SK-N-SH (cell line): ENCODE measurements around the gene NOPCHAP1. TPM values are rescaled to one million over a fixed set of nuclear protein-coding genes. Genes with fewer than 3 reads are reported as not detected.

Experiments used
- CTCF ChIA-PET: fragments of 300-600, 350-600 bp; formaldehyde crosslinking; extraction: SDS; loops from one replicate; lab custom pipeline; 2021; lab: Yijun Ruan, JAX
- POLR2A ChIA-PET: fragments of 350-600 bp; sonication (Branson Sonifier 250); formaldehyde crosslinking; extraction: SDS; loops from one replicate; lab custom pipeline; 2020; ENCODE audit warnings: antibody characterized with exemption, inconsistent platforms; lab: Yijun Ruan, JAX
- DNase-seq: peaks from one replicate; pipeline ENCODE4 v3.0.0; 2012
- H2AFZ ChIP-seq: fragments of 200-600 bp; sonication (generic); 2 replicates; pipeline ENCODE4 v1.8.1; 2016; ENCODE audit warnings: antibody characterized with exemption, mild to moderate bottlenecking, low read depth
- H3F3A ChIP-seq: fragments of 200-600 bp; sonication (generic); replicated peaks from 2 replicates; pipeline ENCODE3; 2016; ENCODE audit warnings: antibody characterized with exemption, mild to moderate bottlenecking; ENCODE audit not compliant: insufficient read depth
- H3K27ac ChIP-seq, 2 experiments: fragments of 200-500 bp in 1 of 2; fragments of 200-600 bp in 1 of 2; sonication (Bioruptor generic) in 1 of 2; sonication (generic), shearing (Covaris generic) in 1 of 2; 2 replicates each; pipeline versions ENCODE4 v1.5.1 to v1.6.1; 2014 to 2016; ENCODE audit warnings: low read depth in 2 of 2, inconsistent platforms in 1 of 2, low read length in 1 of 2, mild to moderate bottlenecking in 1 of 2, mixed read lengths in 1 of 2
- H3K27me3 ChIP-seq: fragments of 200-600 bp; sonication (generic), shearing (Covaris generic); 2 replicates; pipeline ENCODE4 v1.6.1; 2016; ENCODE audit warnings: mixed run types; ENCODE audit not compliant: insufficient read depth
- H3K36me3 ChIP-seq, 2 experiments: fragments of 200-500 bp in 1 of 2; fragments of 200-600 bp in 1 of 2; sonication (Bioruptor generic) in 1 of 2; sonication (generic) in 1 of 2; replicated peaks in 1 of 2; 2 replicates each; pipeline versions ENCODE3 to v1.5.1; 2014 to 2016; ENCODE audit warnings: low read length in 1 of 2, mild to moderate bottlenecking in 1 of 2; ENCODE audit not compliant: insufficient read depth in 2 of 2, control insufficient read depth in 1 of 2
- H3K4me1 ChIP-seq, 2 experiments: fragments of 200-500 bp in 1 of 2; fragments of 200-600 bp in 1 of 2; sonication (Bioruptor generic) in 1 of 2; sonication (generic), shearing (Covaris generic) in 1 of 2; 2 replicates each; pipeline versions ENCODE4 v1.5.1 to v1.6.1; 2014 to 2016; ENCODE audit warnings: low read depth in 1 of 2, low read length in 1 of 2, mixed run types in 1 of 2; ENCODE audit not compliant: insufficient read depth in 2 of 2, control insufficient read depth in 1 of 2
- H3K4me2 ChIP-seq: fragments of 200-600 bp; sonication (generic), shearing (Covaris generic); 2 replicates; pipeline ENCODE4 v1.6.1; 2017; ENCODE audit warnings: mixed run types
- H3K4me3 ChIP-seq, 2 experiments: fragments of 200-500 bp in 1 of 2; fragments of 200-600 bp in 1 of 2; sonication (Bioruptor generic) in 1 of 2; sonication (generic), shearing (Covaris generic) in 1 of 2; 2 replicates each; pipeline versions ENCODE4 v1.5.1 to v1.8.1; 2014 to 2016; ENCODE audit warnings: low read depth in 2 of 2, inconsistent platforms in 1 of 2, low read length in 1 of 2, mild to moderate bottlenecking in 1 of 2, mixed read lengths in 1 of 2, moderate library complexity in 1 of 2
- H3K79me2 ChIP-seq: fragments of 200-600 bp; sonication (generic); 2 replicates; pipeline ENCODE4 v1.8.1; 2017; ENCODE audit warnings: mild to moderate bottlenecking; ENCODE audit not compliant: insufficient read depth
- H3K9ac ChIP-seq: fragments of 200-600 bp; sonication (generic); 2 replicates; pipeline ENCODE4 v1.6.1; 2017; ENCODE audit warnings: mixed run types
- H3K9me2 ChIP-seq: fragments of 200-600 bp; sonication (generic); 2 replicates; pipeline ENCODE4 v1.6.1; 2017; ENCODE audit warnings: mixed run types
- H3K9me3 ChIP-seq: fragments of 200-600 bp; sonication (generic); 2 replicates; pipeline ENCODE4 v1.6.1; 2017; ENCODE audit warnings: mixed run types, mild to moderate bottlenecking, moderate library complexity
- H4K20me1 ChIP-seq: fragments of 200-600 bp; sonication (generic); 2 replicates; pipeline ENCODE4 v1.6.1; 2017; ENCODE audit warnings: mild to moderate bottlenecking, mixed run types; ENCODE audit not compliant: insufficient read depth
- CTCF ChIP-seq: fragments of 200-600 bp; sonication (generic); IDR thresholded peaks from 2 replicates; pipeline ENCODE4 v1.6.1; 2017; ENCODE audit warnings: antibody characterized with exemption, mild to moderate bottlenecking, moderate library complexity
- EZH2phosphoT487 ChIP-seq: fragments of 200-600 bp; sonication (generic); IDR thresholded peaks from 2 replicates; pipeline ENCODE4 v1.6.1; 2017; ENCODE audit warnings: low read depth, mixed run types, mild to moderate bottlenecking, antibody characterized with exemption, moderate library complexity, borderline replicate concordance
- FOXJ3 ChIP-seq: sonication (generic); formaldehyde crosslinking; IDR thresholded peaks from 2 replicates; pipeline ENCODE4 v1.5.1; 2020; ENCODE audit warnings: mild to moderate bottlenecking, missing genetic modification reagents
- NRF1 ChIP-seq: IDR thresholded peaks from 2 replicates; pipeline ENCODE4 v1.6.1; 2012; ENCODE audit warnings: low read depth, mild to moderate bottlenecking, low read length
- RAD21 ChIP-seq: IDR thresholded peaks from 2 replicates; pipeline ENCODE4 v1.6.1; 2012; ENCODE audit warnings: mild to moderate bottlenecking, low read length
- REST ChIP-seq: IDR thresholded peaks from 2 replicates; pipeline ENCODE4 v1.6.1; 2012; ENCODE audit warnings: mild to moderate bottlenecking, low read depth, low read length, moderate library complexity
- SIN3A ChIP-seq: IDR thresholded peaks from 2 replicates; pipeline ENCODE4 v1.6.1; 2012; ENCODE audit warnings: low read depth, mild to moderate bottlenecking, low read length, moderate library complexity, borderline replicate concordance
- SMC3 ChIP-seq: IDR thresholded peaks from 2 replicates; pipeline ENCODE4 v1.6.1; 2012; ENCODE audit warnings: low read depth, low read length, improper control_type of control experiment
- TAF1 ChIP-seq: IDR thresholded peaks from 2 replicates; pipeline ENCODE4 v1.6.1; 2012; ENCODE audit warnings: low read depth, mild to moderate bottlenecking, low read length, moderate library complexity, borderline replicate concordance
- TEAD4 ChIP-seq: IDR thresholded peaks from 2 replicates; pipeline ENCODE4 v1.4.0; 2012; ENCODE audit warnings: mild to moderate bottlenecking, borderline replicate concordance; ENCODE audit not compliant: insufficient read depth
- WGBS: methylation state at CpG from one replicate; pipeline ENCODE4 v1.1.6; 2017; ENCODE audit warnings: low lambda C conversion rate; 5-methylcytosine and 5-hydroxymethylcytosine counted together
- polyA plus RNA-seq, 3 experiments: library from polyadenylated mRNA; depleted of rRNA; stranded (reverse); fragments of >200 nt; gene quantifications; 2 replicates each; pipeline ENCODE4 v1.2.3, GENCODE V29; 2012

Gene NOPCHAP1
- polyA plus RNA-seq, 1 of the 3 experiments (the other 2 are of a cell fraction), result 17.3 TPM

- Histone ChIP-seq H3K79me2 (peaks cover 5% of the 10 kb centered on the region; the same call in 1 of the 2 replicates), H3K9ac (no peak overlapping the region), H3F3A (peaks cover 30% of the 10 kb centered on the region), H3K4me2 (no peak overlapping the region), H3K27me3 (no peaks in the 10 kb centered on the region), H3K4me3 (no peak overlapping the region), H3K9me2 (no peaks in the 10 kb centered on the region), H3K36me3 (no peaks in the 10 kb centered on the region), H3K9me3 (no peaks in the 10 kb centered on the region), H4K20me1 (no peaks in the 10 kb centered on the region), H2AFZ (no peak overlapping the region), H3K4me1 (peaks cover 6 to 20% of the 10 kb centered on the region in 2 experiments; a peak in 3 of 4 replicates), H3K27ac (no peak overlapping the region)
- WGBS, result 96% methylated on average over 2 of the region's 2 CpGs
- DNase-seq, result no peak
- ChIA-PET POLR2A (no interaction called here), CTCF (interaction anchor here (1.3 kb wide), 1 partner anchor 13 kb away, joined by 3 read pairs; no protein-coding TSS in a partner anchor)
- TF ChIP-seq SMC3 (no peak), FOXJ3 (CRISPR knock-in tag) (no peak), CTCF (no peak)
Measured at GRCh38 chr12:104955703-104956102, 30.4 kb upstream of the NOPCHAP1 start.

DNA sequence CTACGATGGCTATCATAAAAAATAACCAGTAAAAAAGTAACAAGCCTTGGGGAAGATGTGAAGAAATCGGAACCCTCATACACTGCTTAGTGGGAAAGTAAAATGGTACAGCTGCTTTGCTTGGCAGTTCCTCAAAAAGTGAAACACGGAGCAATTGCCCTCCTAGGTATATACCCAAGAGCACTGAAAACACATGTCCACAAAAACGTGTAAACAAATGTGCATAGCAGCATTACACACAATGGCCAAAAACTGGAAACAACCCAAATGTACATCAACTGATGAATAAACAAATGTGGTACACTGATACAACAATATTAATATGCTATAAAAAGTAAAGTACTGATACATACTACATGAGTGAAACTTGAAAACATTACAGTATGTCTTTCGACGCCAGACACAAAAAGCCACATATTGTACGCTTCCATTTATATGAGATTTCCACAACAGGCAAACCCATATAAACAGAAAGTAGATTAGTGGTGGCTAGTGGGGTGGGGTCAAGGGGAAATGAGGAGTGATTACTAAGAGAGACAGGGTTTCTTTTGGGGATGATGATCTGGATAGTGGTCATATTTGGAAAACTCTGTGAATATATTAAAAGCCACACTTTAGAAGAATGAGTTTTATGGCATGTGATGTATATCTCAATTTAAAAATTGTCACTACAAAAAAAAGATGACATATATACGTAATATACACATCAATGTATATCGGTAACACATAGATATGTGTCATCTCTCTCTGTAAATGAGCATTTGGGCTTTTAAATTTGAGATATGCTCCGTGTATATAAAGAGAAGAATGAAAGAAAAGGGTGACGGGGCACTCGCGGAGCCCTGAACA lies 29.0 kb upstream of the NOPCHAP1 start:
- POLR2A ChIA-PET, result no interaction called here
- no peak for DNase-seq

More for the DNA sequence above, 29.0 kb upstream of the NOPCHAP1 start:
- 45% methylated on average over 13 of the region's 13 CpGs for WGBS
- CTCF ChIA-PET, result interaction anchor here (1.0 to 2.5 kb wide), 6 partner anchors 8 to 575 kb away, joined by 3 to 20 read pairs (median 4); no protein-coding TSS in a partner anchor
- H3K36me3 ChIP-seq, result no peaks in the 10 kb centered on the region
- H3K27ac ChIP-seq, result no peak overlapping the region
- H3K4me2 ChIP-seq, result peak overlapping the region; percentile 67
- H3K27me3 ChIP-seq, result no peaks in the 10 kb centered on the region
- H3K9me3 ChIP-seq, result no peaks in the 10 kb centered on the region
- peak overlapping the region; percentile 37; the same call in 1 of the 2 replicates for H2AFZ ChIP-seq
- peak overlapping the region; percentile 77; the same call in 1 of the 2 replicates for H3K9ac ChIP-seq
- H3K9me2 ChIP-seq, result no peaks in the 10 kb centered on the region
- H3K79me2 ChIP-seq, result peaks cover 5% of the 10 kb centered on the region; the same call in 1 of the 2 replicates
- H3K4me1 ChIP-seq, result peaks cover 6 to 19% of the 10 kb centered on the region in 2 experiments; a peak in 3 of 4 replicates
- peak overlapping the region; percentile 81 to 83 for H3K4me3 ChIP-seq
- TF ChIP-seq RAD21, result no peak
- TF ChIP-seq REST, result no peak
- TF ChIP-seq EZH2phosphoT487, result no peak
- TF ChIP-seq TAF1, result no peak
- TF ChIP-seq SIN3A, result no peak
- no peak for TF ChIP-seq NRF1
- no peak for TF ChIP-seq SMC3
- no peak for TF ChIP-seq TEAD4
- H4K20me1 ChIP-seq, result no peaks in the 10 kb centered on the region
- peaks cover 26% of the 10 kb centered on the region for H3F3A ChIP-seq
